ENCODE data around the gene KCNQ1.

Gene KCNQ1

GRCh38 chr11:2553886-2554285 lies 109.1 kb downstream of the KCNQ1 start:
- DNase-seq (ENCODE audit: low read depth): no peak

GRCh38 chr11:2554338-2555207 lies 109.8 kb downstream of the KCNQ1 start:
- no peak for DNase-seq (ENCODE audit: low read depth)

- DNase-seq (ENCODE audit: low read depth): no peak
Measured at GRCh38 chr11:2555336-2555735, 110.5 kb downstream of the KCNQ1 start.

- DNase-seq (ENCODE audit: low read depth): no peak
Measured at GRCh38 chr11:2555891-2556290, 111.1 kb downstream of the KCNQ1 start.

GRCh38 chr11:2557381-2557780 lies 112.6 kb downstream of the KCNQ1 start:
- DNase-seq (ENCODE audit: low read depth): no peak

- no peak for DNase-seq (ENCODE audit: low read depth)
Measured at GRCh38 chr11:2558397-2558796, 113.6 kb downstream of the KCNQ1 start.

GRCh38 chr11:2558861-2559526 lies 114.2 kb downstream of the KCNQ1 start:
- no peak for DNase-seq (ENCODE audit: low read depth)

- no peak for DNase-seq (ENCODE audit: low read depth)
Measured at GRCh38 chr11:2559527-2560311, 114.9 kb downstream of the KCNQ1 start.

- DNase-seq (ENCODE audit: low read depth): no peak
Measured at GRCh38 chr11:2561696-2562581, 117.1 kb downstream of the KCNQ1 start.

- DNase-seq (ENCODE audit: low read depth): no peak
Measured at GRCh38 chr11:2562890-2563212, 118.0 kb downstream of the KCNQ1 start.

GRCh38 chr11:2563213-2564007 lies 118.6 kb downstream of the KCNQ1 start:
- no peak for DNase-seq (ENCODE audit: low read depth)

GRCh38 chr11:2564008-2564530 lies 119.3 kb downstream of the KCNQ1 start:
- no peak for DNase-seq (ENCODE audit: low read depth)

GRCh38 chr11:2564588-2565425 lies 120.0 kb downstream of the KCNQ1 start:
- no peak for DNase-seq (ENCODE audit: low read depth)

- DNase-seq (ENCODE audit: low read depth): no peak
Measured at GRCh38 chr11:2565447-2566222, 120.8 kb downstream of the KCNQ1 start.

GRCh38 chr11:2566223-2567025 lies 121.6 kb downstream of the KCNQ1 start:
- DNase-seq (ENCODE audit: low read depth): no peak

- DNase-seq (ENCODE audit: low read depth): no peak
Measured at GRCh38 chr11:2567026-2567671, 122.3 kb downstream of the KCNQ1 start.

GRCh38 chr11:2569321-2569721 lies 124.5 kb downstream of the KCNQ1 start:
- DNase-seq (ENCODE audit: low read depth): no peak

All from HS-5 (cell line).